Loucy (cell line): ENCODE results near the gene RAI1.

ENCODE experiments used
- EZH2phosphoT487 ChIP-seq: fragments of 200-600 bp; IDR thresholded peaks from 2 replicates; pipeline ENCODE4 v1.6.1; 2018; ENCODE audit warnings: antibody characterized with exemption, mild to moderate bottlenecking, moderate library complexity, borderline replicate concordance
- TF ChIP-seq, protein P1 (sequence below): fragments of 200-600 bp; sonication (generic); conservative IDR thresholded peaks from 2 replicates; pipeline ENCODE4 v1.5.1; 2014; ENCODE audit warnings: mild to moderate bottlenecking, antibody characterized with exemption, low read length

DNA sequence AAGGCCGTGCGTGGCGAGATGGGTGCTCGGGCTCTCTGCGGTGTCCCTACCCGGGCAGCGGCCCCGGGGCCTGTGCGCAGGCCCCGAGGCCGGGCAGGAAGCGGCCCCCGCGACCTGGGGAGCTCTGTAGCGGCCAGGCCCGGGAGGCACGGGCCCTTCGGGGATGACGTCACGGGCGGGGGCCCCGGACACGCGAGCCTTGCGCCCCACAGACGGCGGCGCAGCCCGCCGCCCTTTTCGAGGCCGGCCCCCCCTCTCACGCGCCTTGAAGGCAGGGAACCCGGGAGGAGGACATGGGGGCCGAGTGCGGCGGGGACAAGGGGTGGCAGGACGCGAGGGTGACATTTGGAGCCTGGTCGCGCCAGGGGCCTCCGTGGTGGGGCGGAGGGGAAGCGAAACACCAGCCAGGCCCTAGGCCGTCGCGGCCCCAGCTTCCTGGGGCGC, 1.1 kb downstream of the RAI1 start:
- TF ChIP-seq, protein P1, sequence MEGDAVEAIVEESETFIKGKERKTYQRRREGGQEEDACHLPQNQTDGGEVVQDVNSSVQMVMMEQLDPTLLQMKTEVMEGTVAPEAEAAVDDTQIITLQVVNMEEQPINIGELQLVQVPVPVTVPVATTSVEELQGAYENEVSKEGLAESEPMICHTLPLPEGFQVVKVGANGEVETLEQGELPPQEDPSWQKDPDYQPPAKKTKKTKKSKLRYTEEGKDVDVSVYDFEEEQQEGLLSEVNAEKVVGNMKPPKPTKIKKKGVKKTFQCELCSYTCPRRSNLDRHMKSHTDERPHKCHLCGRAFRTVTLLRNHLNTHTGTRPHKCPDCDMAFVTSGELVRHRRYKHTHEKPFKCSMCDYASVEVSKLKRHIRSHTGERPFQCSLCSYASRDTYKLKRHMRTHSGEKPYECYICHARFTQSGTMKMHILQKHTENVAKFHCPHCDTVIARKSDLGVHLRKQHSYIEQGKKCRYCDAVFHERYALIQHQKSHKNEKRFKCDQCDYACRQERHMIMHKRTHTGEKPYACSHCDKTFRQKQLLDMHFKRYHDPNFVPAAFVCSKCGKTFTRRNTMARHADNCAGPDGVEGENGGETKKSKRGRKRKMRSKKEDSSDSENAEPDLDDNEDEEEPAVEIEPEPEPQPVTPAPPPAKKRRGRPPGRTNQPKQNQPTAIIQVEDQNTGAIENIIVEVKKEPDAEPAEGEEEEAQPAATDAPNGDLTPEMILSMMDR = no peak
- TF ChIP-seq EZH2phosphoT487 = no peak
